GM19099 (cell line): ENCODE data around the gene BICC1.

Experiments
- POLR2A ChIP-seq: IDR thresholded peaks from 3 replicates; pipeline ENCODE4 v1.6.1; 2011; ENCODE audit warnings: low read depth; ENCODE audit not compliant: insufficient read length; ENCODE audit errors: extremely low read depth

BICC1 gene

GRCh38 chr10:58767652-58768051, 255.0 kb downstream of the BICC1 start:
- TF ChIP-seq POLR2A, result no peak

GRCh38 chr10:58771863-58772262, 259.2 kb downstream of the BICC1 start:
- TF ChIP-seq POLR2A, result no peak

- no peak for TF ChIP-seq POLR2A
These were observed 260.1 kb downstream of the BICC1 start for GRCh38 chr10:58772758-58773157.

GRCh38 chr10:58773341-58773740, 260.7 kb downstream of the BICC1 start:
- TF ChIP-seq POLR2A, result no peak

- TF ChIP-seq POLR2A, result no peak
These were observed 261.3 kb downstream of the BICC1 start for GRCh38 chr10:58773944-58774343.

- no peak for TF ChIP-seq POLR2A
These were observed 263.4 kb downstream of the BICC1 start for GRCh38 chr10:58775960-58776567.

GRCh38 chr10:58776568-58777318, 264.1 kb downstream of the BICC1 start:
- TF ChIP-seq POLR2A, result no peak

GRCh38 chr10:58778966-58779365, 266.3 kb downstream of the BICC1 start:
- TF ChIP-seq POLR2A, result no peak

- no peak for TF ChIP-seq POLR2A
These were observed 266.9 kb downstream of the BICC1 start for GRCh38 chr10:58779594-58779993.

GRCh38 chr10:58780476-58780875, 267.8 kb downstream of the BICC1 start:
- TF ChIP-seq POLR2A, result no peak

GRCh38 chr10:58781873-58782488, 269.3 kb downstream of the BICC1 start:
- TF ChIP-seq POLR2A, result no peak

- no peak for TF ChIP-seq POLR2A
These were observed 270.5 kb downstream of the BICC1 start for GRCh38 chr10:58782876-58783851.

GRCh38 chr10:58784361-58784760, 271.7 kb downstream of the BICC1 start:
- TF ChIP-seq POLR2A, result no peak

- no peak for TF ChIP-seq POLR2A
These were observed 272.7 kb downstream of the BICC1 start for GRCh38 chr10:58785354-58785753.

GRCh38 chr10:58791137-58791536, 278.5 kb downstream of the BICC1 start:
- TF ChIP-seq POLR2A, result no peak

- no peak for TF ChIP-seq POLR2A
These were observed 282.9 kb downstream of the BICC1 start for GRCh38 chr10:58795560-58795959.

GRCh38 chr10:58796242-58796641, 283.6 kb downstream of the BICC1 start:
- no peak for TF ChIP-seq POLR2A
